HEK293T (cell line): ENCODE data around the gene HOXA7.

ENCODE experiments used
- CTCF ChIA-PET: fragments of 350-600 bp; formaldehyde crosslinking; extraction: SDS; loops from one replicate; lab custom pipeline; 2021; ENCODE audit warnings: antibody characterized with exemption, inconsistent platforms; lab: Yijun Ruan, JAX
- POLR2A ChIA-PET: fragments of 350-600 bp; formaldehyde crosslinking; extraction: SDS; loops from one replicate; lab custom pipeline; 2020; ENCODE audit warnings: antibody characterized with exemption, inconsistent platforms; lab: Yijun Ruan, JAX
- DNase-seq: peaks from one replicate; pipeline ENCODE4 v3.0.0; 2012; ENCODE audit warnings: mixed read lengths; ENCODE audit errors: extremely low spot score
- ARNT ChIP-seq: fragments of 450-650 bp; IDR thresholded peaks from 2 replicates; pipeline ENCODE4 v1.6.1; 2017; ENCODE audit warnings: mild to moderate bottlenecking
- BHLHE40 ChIP-seq: fragments of 450-650 bp; IDR thresholded peaks from 2 replicates; pipeline ENCODE4 v1.6.1; 2016; ENCODE audit warnings: mild to moderate bottlenecking, moderate library complexity, borderline replicate concordance
- CTBP1 ChIP-seq: fragments of 450-650 bp; IDR thresholded peaks from 2 replicates; pipeline ENCODE4 v1.6.1; 2016; ENCODE audit warnings: borderline replicate concordance
- ELF4 ChIP-seq: fragments of 450-650 bp; IDR thresholded peaks from 2 replicates; pipeline ENCODE4 v1.6.1; 2017; ENCODE audit warnings: antibody characterized with exemption
- FOXA1 ChIP-seq: fragments of 450-650 bp; IDR thresholded peaks from 2 replicates; pipeline ENCODE4 v1.6.1; 2016; ENCODE audit warnings: mild to moderate bottlenecking
- FOXK2 ChIP-seq: fragments of 450-650 bp; IDR thresholded peaks from 2 replicates; pipeline ENCODE4 v1.6.1; 2016; ENCODE audit warnings: mild to moderate bottlenecking
- FOXM1 ChIP-seq: fragments of 450-650 bp; IDR thresholded peaks from 2 replicates; pipeline ENCODE4 v1.6.1; 2017; ENCODE audit warnings: mild to moderate bottlenecking, borderline replicate concordance
- HDGF ChIP-seq: fragments of 450-650 bp; IDR thresholded peaks from 2 replicates; pipeline ENCODE4 v1.6.1; 2017; ENCODE audit warnings: antibody characterized with exemption, borderline replicate concordance
- L3MBTL2 ChIP-seq: fragments of 450-650 bp; conservative IDR thresholded peaks from 2 replicates; pipeline ENCODE4 v1.6.1; 2016; ENCODE audit warnings: mild to moderate bottlenecking
- LEF1 ChIP-seq: fragments of 450-650 bp; IDR thresholded peaks from 2 replicates; pipeline ENCODE4 v1.6.1; 2017; ENCODE audit warnings: mild to moderate bottlenecking, borderline replicate concordance
- NFRKB ChIP-seq: fragments of 450-650 bp; IDR thresholded peaks from 2 replicates; pipeline ENCODE4 v1.6.1; 2016; ENCODE audit warnings: mild to moderate bottlenecking, moderate library complexity
- SP1 ChIP-seq: fragments of 450-650 bp; IDR thresholded peaks from 2 replicates; pipeline ENCODE4 v1.6.1; 2017
- SUZ12 ChIP-seq: fragments of 450-650 bp; IDR thresholded peaks from 2 replicates; pipeline ENCODE4 v1.6.1; 2016; ENCODE audit warnings: mild to moderate bottlenecking
- TARDBP ChIP-seq: fragments of 450-650 bp; IDR thresholded peaks from 2 replicates; pipeline ENCODE4 v1.6.1; 2016
- ZNF384 ChIP-seq: fragments of 450-650 bp; IDR thresholded peaks from 2 replicates; pipeline ENCODE4 v1.6.1; 2016
- TF ChIP-seq, protein P1 (sequence below): fragments of 450-650 bp; IDR thresholded peaks from 2 replicates; pipeline ENCODE4 v1.6.1; 2016

The HOXA7 gene

GRCh38 chr7:27202018-27202861 is 45.8 kb upstream of the HOXA7 start:
- ChIA-PET CTCF (no interaction called here), POLR2A (interaction anchor here (0.9 kb wide), 1 partner anchor 10 kb away, joined by 3 read pairs; no protein-coding TSS in a partner anchor)
- DNase-seq: no peak
- no peak for TF ChIP-seq ELF4
- no peak for TF ChIP-seq CTBP1
- TF ChIP-seq, protein P1, sequence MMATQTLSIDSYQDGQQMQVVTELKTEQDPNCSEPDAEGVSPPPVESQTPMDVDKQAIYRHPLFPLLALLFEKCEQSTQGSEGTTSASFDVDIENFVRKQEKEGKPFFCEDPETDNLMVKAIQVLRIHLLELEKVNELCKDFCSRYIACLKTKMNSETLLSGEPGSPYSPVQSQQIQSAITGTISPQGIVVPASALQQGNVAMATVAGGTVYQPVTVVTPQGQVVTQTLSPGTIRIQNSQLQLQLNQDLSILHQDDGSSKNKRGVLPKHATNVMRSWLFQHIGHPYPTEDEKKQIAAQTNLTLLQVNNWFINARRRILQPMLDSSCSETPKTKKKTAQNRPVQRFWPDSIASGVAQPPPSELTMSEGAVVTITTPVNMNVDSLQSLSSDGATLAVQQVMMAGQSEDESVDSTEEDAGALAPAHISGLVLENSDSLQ: no peak
- no peak for TF ChIP-seq NFRKB
- TF ChIP-seq FOXK2: no peak
- no peak for TF ChIP-seq FOXM1
- TF ChIP-seq TARDBP: no peak
- TF ChIP-seq ARNT: no peak
- no peak for TF ChIP-seq HDGF
- TF ChIP-seq FOXA1: no peak
- no peak for TF ChIP-seq L3MBTL2
- no peak for TF ChIP-seq LEF1
- no peak for TF ChIP-seq SP1

GRCh38 chr7:27201580-27202017 is 45.1 kb upstream of the HOXA7 start:
- no peak for TF ChIP-seq ELF4
- no peak for TF ChIP-seq FOXM1
- no peak for TF ChIP-seq FOXA1
- no peak for TF ChIP-seq LEF1
- TF ChIP-seq BHLHE40: no peak
- TF ChIP-seq ZNF384: no peak
- TF ChIP-seq L3MBTL2: no peak
- TF ChIP-seq ARNT: no peak
- TF ChIP-seq SUZ12: no peak
- TF ChIP-seq, protein P1: no peak
- TF ChIP-seq SP1: no peak
- no peak for TF ChIP-seq HDGF
- TF ChIP-seq FOXK2: no peak
- no peak for TF ChIP-seq TARDBP
- no peak for TF ChIP-seq NFRKB
- no peak for TF ChIP-seq CTBP1
- ChIA-PET POLR2A (interaction anchor here (4.8 kb wide), 1 partner anchor 14 kb away, joined by 48 read pairs; the partner anchor contains the start of gene HOXA11), CTCF (no interaction called here)
- no peak for DNase-seq

GRCh38 chr7:27200761-27201579 is 44.5 kb upstream of the HOXA7 start:
- TF ChIP-seq TARDBP (no peak), FOXK2 (no peak), NFRKB (no peak), FOXA1 (no peak), HDGF (no peak), FOXM1 (no peak), BHLHE40 (no peak), CTBP1 (no peak), ARNT (no peak), SP1 (no peak), L3MBTL2 (no peak), ZNF384 (no peak)
- TF ChIP-seq, protein P1: no peak
- ChIA-PET POLR2A (interaction anchor here (1.0 to 4.8 kb wide), 3 partner anchors 8 to 14 kb away, joined by 4 to 48 read pairs (median 5); partner anchors contain the start of gene HOXA11), CTCF (interaction anchor here (1.0 to 1.3 kb wide), 3 partner anchors 9 to 21 kb away, joined by 3 to 4 read pairs (median 3); partner anchors contain the start of gene HOXA11)
- DNase-seq: no peak

- DNase-seq: peak; percentile 78
- ChIA-PET POLR2A (interaction anchor here (0.5 to 4.8 kb wide), 8 partner anchors 8 to 1002 kb away, joined by 3 to 48 read pairs (median 4); partner anchors contain the start of gene HOXA11), CTCF (interaction anchor here (0.7 to 2.0 kb wide), 7 partner anchors 10 to 575 kb away, joined by 3 to 7 read pairs (median 3); partner anchors contain the start of gene HOXA11)
- TF ChIP-seq SUZ12: no peak
- no peak for TF ChIP-seq NFRKB
- no peak for TF ChIP-seq ARNT
- no peak for TF ChIP-seq ELF4
- TF ChIP-seq, protein P1: no peak
- no peak for TF ChIP-seq ZNF384
- TF ChIP-seq LEF1: no peak
- no peak for TF ChIP-seq L3MBTL2
Measured at GRCh38 chr7:27199849-27200760, 43.6 kb upstream of the HOXA7 start, which contains the start of gene HOXA13. TSS of gene HOXA13 (minus strand) at chr7:27200091. CDS start at chr7:27200077, 14 bp downstream.
